Caki2 (cell line): ENCODE results near the gene PKD2L1. TPM values are rescaled to one million over a fixed set of nuclear protein-coding genes. Genes with fewer than 3 reads are reported as not detected.

ENCODE experiments used
- DNase-seq: peaks from one replicate; pipeline ENCODE4 v3.0.0-alpha.2; 2015; ENCODE audit warnings: low read depth
- in situ Hi-C: cut with HindIII; loops from 2 replicates; pipeline ENCODE4 v1.10.0; 2016; ENCODE audit warnings: low sequenced_read_pairs, low pct_unique_long_range_greater_than_20kb, mixed read lengths
- total RNA-seq: library from RNA; depleted of rRNA; stranded (reverse); fragments of >200 nt; shearing (Covaris generic); gene quantifications from 2 replicates; pipeline ENCODE4 v1.2.3, GENCODE V29; 2014; ENCODE audit warnings: low replicate concordance; rRNA removed

PKD2L1 gene
- total RNA-seq, 1 experiment from 2014 or later, result not detected

DNA sequence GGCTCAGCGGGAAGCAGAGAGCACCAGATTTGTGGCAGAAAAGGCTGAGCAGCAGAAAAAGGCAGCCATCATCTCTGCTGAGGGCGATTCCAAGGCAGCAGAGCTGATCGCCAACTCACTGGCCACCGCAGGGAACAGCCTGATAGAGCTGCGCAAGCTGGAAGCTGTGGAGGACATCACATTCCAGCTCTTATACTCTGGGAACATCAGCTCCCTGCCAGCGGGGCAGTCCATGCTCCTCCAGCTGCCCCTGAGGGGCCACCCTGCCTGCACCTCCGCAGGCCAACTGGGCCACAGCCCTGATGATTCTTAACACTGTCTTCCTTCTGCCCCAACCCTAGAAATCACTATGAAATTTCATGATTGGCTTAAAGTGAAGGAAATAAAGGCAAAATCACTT is 81.2 kb downstream of the PKD2L1 start:
- in situ Hi-C loops, result no loop called here
- DNase-seq, result no peak

GRCh38 chr10:100245484-100246220 is 84.4 kb downstream of the PKD2L1 start:
- in situ Hi-C loops, result no loop called here
- no peak for DNase-seq

DNA sequence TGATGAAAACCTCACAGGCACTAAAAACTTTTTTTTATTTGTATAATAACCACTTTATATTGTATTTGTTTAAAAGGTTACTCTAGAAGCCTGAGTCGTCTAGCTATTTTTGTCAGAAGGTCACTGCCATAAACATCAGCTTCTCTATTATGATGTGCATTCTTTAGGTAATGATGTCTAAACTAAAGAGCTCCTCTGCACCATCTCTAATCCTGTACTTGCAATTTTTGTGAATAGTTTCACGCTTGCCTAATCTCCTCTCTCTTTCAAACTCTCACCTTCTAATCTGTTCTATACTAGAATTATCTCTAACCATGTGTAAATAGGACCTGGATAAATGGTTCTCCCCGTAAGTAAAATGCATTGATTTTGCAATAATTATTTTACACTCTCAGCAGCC is 90.2 kb downstream of the PKD2L1 start:
- in situ Hi-C loops, result no loop called here
- no peak for DNase-seq

DNA sequence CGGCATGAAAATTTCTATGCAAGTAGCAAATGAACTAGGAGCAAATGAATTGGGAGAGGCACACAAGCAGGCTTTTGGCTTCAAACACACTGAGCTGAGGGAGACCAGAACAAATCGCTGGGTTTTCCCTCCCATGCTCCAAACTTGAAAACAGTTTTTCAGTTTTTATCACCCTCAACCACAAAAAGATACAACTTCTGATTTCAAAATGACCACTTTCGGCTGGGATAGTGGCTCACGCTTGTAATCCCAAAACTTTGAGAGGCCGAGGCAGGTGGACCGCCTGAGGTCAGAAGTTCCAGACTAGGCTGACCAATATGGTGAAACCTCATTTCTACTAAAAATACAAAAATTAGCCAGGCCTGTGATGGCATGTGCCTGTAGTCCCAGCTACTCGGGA is 91.6 kb downstream of the PKD2L1 start:
- no peak for DNase-seq
- in situ Hi-C loops, result no loop called here

Other genes with a start within 250 kb of the PKD2L1 start
- not detected in 2 replicates for gene CPN1, start 248.4 kb downstream of the PKD2L1 start, total RNA-seq
- gene ERLIN1, start 144.2 kb downstream of the PKD2L1 start, total RNA-seq, result 31.4 and 33.6 TPM in 2 replicates
- gene CHUK, start 100.6 kb downstream of the PKD2L1 start, total RNA-seq, result 10.8 and 11.0 TPM in 2 replicates
- 28.5 and 39.6 TPM in 2 replicates for gene CWF19L1, start 62.6 kb downstream of the PKD2L1 start, total RNA-seq
- 54.4 and 55.8 TPM in 2 replicates for gene BLOC1S2, start 43.5 kb downstream of the PKD2L1 start, total RNA-seq
- 97.2 and 98.9 TPM in 2 replicates for gene SCD, start 17.0 kb upstream of the PKD2L1 start, total RNA-seq
- gene WNT8B, start 132.8 kb upstream of the PKD2L1 start, total RNA-seq, result not detected in 2 replicates
- gene SEC31B, start 189.6 kb upstream of the PKD2L1 start, total RNA-seq, result 0.71 TPM in 1 of 2 replicates, not detected in the other
- 132 and 185 TPM in 2 replicates for gene NDUFB8, start 199.6 kb upstream of the PKD2L1 start, total RNA-seq
- 5.9 and 35.9 TPM in 2 replicates for gene HIF1AN, start 205.7 kb upstream of the PKD2L1 start, total RNA-seq